WI38 (cell line): Measurements from ENCODE around the gene DRGX.

ENCODE experiments used
- H3K4me3 ChIP-seq: 2 replicates; pipeline ENCODE4 v1.5.1; 2011; ENCODE audit warnings: low read depth, mild to moderate bottlenecking, control low read depth, low read length
- CTCF ChIP-seq: IDR thresholded peaks from 2 replicates; pipeline ENCODE4 v1.5.1; 2012; ENCODE audit warnings: low read depth, mild to moderate bottlenecking, control low read depth, low read length

DRGX gene

GRCh38 chr10:49361178-49361554 lies 34.7 kb downstream of the DRGX start:
- no peak for TF ChIP-seq CTCF
- H3K4me3 ChIP-seq = no peak overlapping the region

- TF ChIP-seq CTCF = no peak
- H3K4me3 ChIP-seq = no peak overlapping the region
Measured at GRCh38 chr10:49360271-49361177, 35.4 kb downstream of the DRGX start.

GRCh38 chr10:49359349-49360270 lies 36.3 kb downstream of the DRGX start:
- no peak for TF ChIP-seq CTCF
- H3K4me3 ChIP-seq = no peak overlapping the region

- no peak for TF ChIP-seq CTCF
- no peak overlapping the region for H3K4me3 ChIP-seq
Measured at GRCh38 chr10:49357910-49358309, 38.0 kb downstream of the DRGX start.

- TF ChIP-seq CTCF = no peak
- no peak overlapping the region for H3K4me3 ChIP-seq
Measured at GRCh38 chr10:49356944-49357343, 38.9 kb downstream of the DRGX start.

- H3K4me3 ChIP-seq = no peak overlapping the region
- TF ChIP-seq CTCF = no peak
Measured at GRCh38 chr10:49356181-49356580, 39.7 kb downstream of the DRGX start.

- no peak for TF ChIP-seq CTCF
- no peak overlapping the region for H3K4me3 ChIP-seq
Measured at GRCh38 chr10:49355221-49355620, 40.7 kb downstream of the DRGX start.
